PC-9 (cell line): ENCODE measurements around the gene KRABD2.

Experiments
- CTCF ChIP-seq: fragments of 200-600 bp; sonication (generic); conservative IDR thresholded peaks from 2 replicates; pipeline ENCODE4 v1.6.1; 2017; ENCODE audit warnings: mixed run types, antibody characterized with exemption, mild to moderate bottlenecking, moderate library complexity
- EZH2 ChIP-seq: fragments of 200-600 bp; sonication (generic); IDR thresholded peaks from 2 replicates; pipeline ENCODE4 v1.8.0; 2017; ENCODE audit warnings: antibody characterized with exemption, low read depth

GRCh38 chr17:8393470-8394231 lies 17.1 kb upstream of the KRABD2 start:
- TF ChIP-seq CTCF: no peak
- no peak for TF ChIP-seq EZH2
